ENCODE data around the gene ALKBH4. TPM values are rescaled to one million over a fixed set of nuclear protein-coding genes. Genes with fewer than 3 reads are reported as not detected.
A peak's percentile ranks its signal among the peaks of the same experiment; 100 is the strongest.

ALKBH4 gene
- total RNA-seq, 5 donors from 2014 or later (not counting 1 experiment from before 2014, with no cell fraction given): 5.6 to 13.5 (median 12.2) TPM

DNA sequence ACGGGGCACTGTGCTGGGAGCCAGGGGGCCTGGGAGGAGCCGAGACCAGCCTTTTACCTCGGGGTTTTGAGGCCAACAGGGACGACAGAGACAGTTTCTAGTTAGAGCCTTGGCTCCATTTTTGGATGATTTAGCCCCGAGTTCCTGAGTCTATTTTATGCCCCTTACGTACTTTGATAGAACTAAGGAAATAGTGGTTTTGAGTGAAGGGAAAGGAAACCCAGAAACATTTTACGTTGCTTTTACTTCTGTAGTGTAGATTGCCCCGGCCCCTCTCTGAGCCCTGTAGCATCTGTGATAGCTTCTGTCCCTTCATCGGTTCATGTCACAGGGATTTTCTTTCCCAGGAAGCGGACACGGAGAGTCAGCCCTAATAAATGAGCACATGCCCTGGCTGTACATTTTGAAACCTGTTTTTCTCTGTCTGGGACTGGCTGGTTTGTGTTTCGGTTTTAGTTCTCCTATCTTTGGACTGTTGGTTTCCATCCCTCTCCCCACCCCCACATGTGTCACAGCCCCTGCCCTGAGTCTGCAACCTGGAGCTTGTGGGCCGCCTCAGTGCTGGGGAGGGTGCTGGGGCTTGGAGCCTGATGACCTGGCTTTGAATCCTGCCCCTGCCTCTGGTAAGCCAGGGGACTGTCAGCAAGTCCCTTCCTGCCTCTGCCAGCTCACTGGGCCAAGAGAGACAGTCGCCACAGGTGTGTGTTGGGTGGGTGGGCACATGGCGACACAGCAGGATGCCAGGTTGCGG, 38.2 kb downstream of the ALKBH4 start:
- ChIA-PET CTCF (interaction anchor here (0.6 to 1.8 kb wide), 6 partner anchors 9 to 30 kb away, joined by 3 to 19 read pairs (median 5); partner anchors contain the start of gene PRKRIP1 (in 1 of the 2)), POLR2A (interaction anchor here (0.6 to 2.9 kb wide), 8 partner anchors 9 to 1754 kb away, joined by 3 to 8 read pairs (median 4); partner anchors contain the start of gene PRKRIP1 (in 1 of the 2))
- H3K9me3 Mint-ChIP-seq: no peaks in the 10 kb centered on the region
- Histone ChIP-seq H3K4me3 (ENCODE audit: control insufficient read depth in 1 of 2, extremely low read depth in 1 of 2, low read length in 1 of 2) (peak overlapping the region; percentile 45 to 53), H3K9me3 (no peaks in the 10 kb centered on the region), H3K27me3 (replicated peaks in 1 of 2; ENCODE audit: control insufficient read depth in 2 of 2, extremely low read depth in 1 of 2, insufficient read depth in 2 of 2, low read length in 1 of 2) (no peaks in the 10 kb centered on the region), H3K36me3 (ENCODE audit: control insufficient read depth in 2 of 2, extremely low read depth in 1 of 2, insufficient read depth in 1 of 2, low read length in 1 of 2) (peaks cover 0 to 8% of the 10 kb centered on the region in 2 donors), H3K4me1 (ENCODE audit: control insufficient read depth in 1 of 2, extremely low read depth in 1 of 2, insufficient read depth in 2 of 2, low read length in 2 of 2) (peaks cover 58 to 81% of the 10 kb centered on the region in 2 experiments), H3K27ac (ENCODE audit: low read length) (peak overlapping the region; percentile 99)
- DNase-seq: peak; percentile 36 to 83 (median 56)
- WGBS (ENCODE audit: insufficient coverage): 1% methylated on average over 12 of the region's 16 CpGs
- H3K4me3 Mint-ChIP-seq: peak overlapping the region; percentile 82 to 84 (median 82)
- H3K27me3 Mint-ChIP-seq: no peaks in the 10 kb centered on the region
- peaks cover 10% of the 10 kb centered on the region for H3K36me3 Mint-ChIP-seq
- peak overlapping the region; percentile 100 for H3K27ac Mint-ChIP-seq
- peak; percentile 81 to 86 (median 83) for ATAC-seq (replicated peaks in 1 of 4)
- peaks cover 72 to 82% (median 75%) of the 10 kb centered on the region in 3 donors for H3K4me1 Mint-ChIP-seq

DNA sequence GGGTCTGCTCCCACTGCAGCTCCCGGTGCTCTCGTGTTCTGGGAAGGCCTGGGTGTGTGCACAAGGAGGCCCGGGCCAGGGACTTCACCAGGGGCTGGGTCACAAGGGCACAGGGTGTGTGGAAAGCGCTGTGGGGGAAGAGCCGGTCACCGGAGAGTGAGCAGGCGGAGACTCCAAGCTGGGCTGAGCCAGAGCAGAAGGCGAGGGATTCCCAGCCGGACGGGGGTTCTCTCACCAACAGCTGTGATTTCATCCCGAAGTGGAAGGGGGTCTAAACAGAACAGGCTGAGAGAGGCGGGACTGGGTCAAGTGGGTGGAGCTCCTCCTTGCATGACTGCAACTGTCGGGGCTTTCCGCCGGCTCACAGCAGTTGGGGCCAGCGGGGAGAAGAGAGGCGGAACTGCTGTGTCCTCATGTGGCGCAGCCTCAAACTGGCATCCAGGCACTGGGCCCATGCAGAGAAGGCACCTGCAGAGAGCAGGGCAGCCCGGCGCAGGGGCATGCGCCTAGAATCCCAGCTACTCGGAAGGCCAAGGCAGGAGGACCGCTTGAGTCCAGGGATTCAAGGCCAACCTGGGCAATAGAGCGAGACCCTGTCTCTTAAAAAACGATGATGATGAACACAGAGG, 38.9 kb downstream of the ALKBH4 start:
- Mint-ChIP-seq H3K27ac (peak overlapping the region; percentile 100), H3K9me3 (no peaks in the 10 kb centered on the region), H3K4me1 (peaks cover 73 to 81% (median 74%) of the 10 kb centered on the region in 3 donors), H3K27me3 (no peaks in the 10 kb centered on the region), H3K36me3 (peaks cover 15% of the 10 kb centered on the region), H3K4me3 (peak overlapping the region; percentile 82 to 84 (median 82))
- no peaks in the 10 kb centered on the region for H3K27me3 ChIP-seq (replicated peaks in 1 of 2; ENCODE audit: control insufficient read depth in 2 of 2, extremely low read depth in 1 of 2, insufficient read depth in 2 of 2, low read length in 1 of 2)
- H3K4me1 ChIP-seq (ENCODE audit: control insufficient read depth in 1 of 2, extremely low read depth in 1 of 2, insufficient read depth in 2 of 2, low read length in 2 of 2): peaks cover 53 to 81% of the 10 kb centered on the region in 2 experiments
- no peaks in the 10 kb centered on the region for H3K9me3 ChIP-seq
- ChIA-PET CTCF (interaction anchor here (0.6 to 1.8 kb wide), 7 partner anchors 8 to 30 kb away, joined by 3 to 19 read pairs (median 5); partner anchors contain the start of genes ORAI2 (in 1 of the 2) and PRKRIP1 (in 1 of the 2)), POLR2A (interaction anchor here (0.6 to 2.9 kb wide), 8 partner anchors 8 to 1754 kb away, joined by 3 to 7 read pairs (median 4); partner anchors contain the start of gene PRKRIP1 (in 1 of the 2))
- H3K36me3 ChIP-seq (ENCODE audit: control insufficient read depth in 2 of 2, extremely low read depth in 1 of 2, insufficient read depth in 1 of 2, low read length in 1 of 2): peaks cover 0 to 9% of the 10 kb centered on the region in 2 donors
- H3K27ac ChIP-seq (ENCODE audit: low read length): peak overlapping the region; percentile 99
- DNase-seq (peak; percentile 71 to 93 (median 85)), ATAC-seq (replicated peaks in 1 of 4) (peak; percentile 79 to 86 (median 83))
- WGBS (ENCODE audit: insufficient coverage): 25% methylated on average over 25 of the region's 25 CpGs
- peak overlapping the region; percentile 45 to 53 for H3K4me3 ChIP-seq (ENCODE audit: control insufficient read depth in 1 of 2, extremely low read depth in 1 of 2, low read length in 1 of 2)

DNA sequence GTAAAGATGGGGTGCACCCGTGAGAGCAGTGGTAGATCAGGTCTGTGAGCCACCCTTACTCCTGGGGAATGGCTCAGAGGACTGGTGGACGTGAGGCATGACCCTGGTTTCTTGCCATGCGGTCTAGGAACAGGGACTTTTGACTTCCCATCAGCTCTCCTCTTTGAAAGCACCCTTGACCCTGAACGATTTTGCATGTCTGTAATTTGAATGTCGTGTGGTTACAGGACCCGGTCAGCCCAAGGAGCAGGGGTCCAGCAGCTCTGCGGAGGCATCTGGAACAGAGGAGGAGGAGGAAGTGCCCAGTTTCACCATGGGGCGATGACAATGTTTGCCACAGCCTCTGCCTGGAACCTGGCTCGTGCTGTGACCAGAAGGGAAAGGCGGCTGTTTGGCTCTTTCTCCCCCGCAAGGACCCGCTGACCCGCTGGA, 39.9 kb downstream of the ALKBH4 start:
- ATAC-seq (replicated peaks in 1 of 4): no peak
- H3K27me3 Mint-ChIP-seq: no peaks in the 10 kb centered on the region
- Histone ChIP-seq H3K4me3 (ENCODE audit: control insufficient read depth in 1 of 2, extremely low read depth in 1 of 2, low read length in 1 of 2) (no peak overlapping the region), H3K4me1 (ENCODE audit: control insufficient read depth in 1 of 2, extremely low read depth in 1 of 2, insufficient read depth in 2 of 2, low read length in 2 of 2) (peaks cover 54 to 79% of the 10 kb centered on the region in 2 experiments), H3K9me3 (no peaks in the 10 kb centered on the region), H3K36me3 (ENCODE audit: control insufficient read depth in 2 of 2, extremely low read depth in 1 of 2, insufficient read depth in 1 of 2, low read length in 1 of 2) (peaks cover 0 to 11% of the 10 kb centered on the region in 2 donors), H3K27me3 (replicated peaks in 1 of 2; ENCODE audit: control insufficient read depth in 2 of 2, extremely low read depth in 1 of 2, insufficient read depth in 2 of 2, low read length in 1 of 2) (no peaks in the 10 kb centered on the region), H3K27ac (ENCODE audit: low read length) (peak overlapping the region; percentile 99)
- no peak for DNase-seq
- peak overlapping the region; percentile 100 for H3K27ac Mint-ChIP-seq
- H3K4me1 Mint-ChIP-seq: peaks cover 75 to 81% (median 75%) of the 10 kb centered on the region in 3 donors
- POLR2A ChIA-PET: interaction anchor here in 1 of 2 donors (1.8 kb wide), 1 partner anchor 7 kb away, joined by 7 read pairs; no protein-coding TSS in a partner anchor
- peaks cover 21% of the 10 kb centered on the region for H3K36me3 Mint-ChIP-seq
- no peaks in the 10 kb centered on the region for H3K9me3 Mint-ChIP-seq
- peak overlapping the region; percentile 39 to 84 (median 82) for H3K4me3 Mint-ChIP-seq
- 86% methylated on average over 8 of the region's 13 CpGs for WGBS (ENCODE audit: insufficient coverage)
- CTCF ChIA-PET: interaction anchor here in 1 of 2 donors (1.4 to 1.8 kb wide), 2 partner anchors 9 to 14 kb away, joined by 5 to 19 read pairs; no protein-coding TSS in a partner anchor

DNA sequence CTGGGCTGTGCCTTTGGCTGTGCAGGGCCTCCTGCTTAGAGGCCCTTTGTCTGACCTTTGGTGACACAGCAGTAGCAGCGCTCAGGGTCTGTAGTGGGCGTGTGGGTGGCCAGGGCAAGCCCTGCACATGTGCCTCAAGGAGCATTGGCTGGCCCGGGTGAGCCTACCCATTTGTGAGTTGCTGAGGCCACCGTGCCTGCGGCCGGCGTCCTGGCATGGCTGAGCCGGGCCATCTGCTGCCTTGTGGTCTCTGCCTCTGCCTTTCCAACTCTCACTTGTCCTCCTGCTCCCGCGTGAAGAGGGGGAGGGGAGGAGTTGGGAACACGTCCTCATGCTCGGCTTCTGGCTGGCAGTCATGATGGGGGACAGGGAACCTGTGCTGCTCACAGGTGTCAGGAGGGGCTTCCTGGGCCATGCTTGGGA, 40.5 kb downstream of the ALKBH4 start:
- Mint-ChIP-seq H3K4me1 (peaks cover 71 to 80% (median 75%) of the 10 kb centered on the region in 3 donors), H3K36me3 (peaks cover 26% of the 10 kb centered on the region), H3K4me3 (peak overlapping the region in 2 of 3 donors; percentile 82 to 84), H3K27ac (peak overlapping the region; percentile 100), H3K27me3 (no peaks in the 10 kb centered on the region), H3K9me3 (no peaks in the 10 kb centered on the region)
- Histone ChIP-seq H3K9me3 (no peaks in the 10 kb centered on the region), H3K36me3 (ENCODE audit: control insufficient read depth in 2 of 2, extremely low read depth in 1 of 2, insufficient read depth in 1 of 2, low read length in 1 of 2) (peaks cover 0 to 13% of the 10 kb centered on the region in 2 donors), H3K4me3 (ENCODE audit: control insufficient read depth in 1 of 2, extremely low read depth in 1 of 2, low read length in 1 of 2) (no peak overlapping the region), H3K4me1 (ENCODE audit: control insufficient read depth in 1 of 2, extremely low read depth in 1 of 2, insufficient read depth in 2 of 2, low read length in 2 of 2) (peaks cover 48 to 74% of the 10 kb centered on the region in 2 experiments), H3K27ac (ENCODE audit: low read length) (no peak overlapping the region), H3K27me3 (replicated peaks in 1 of 2; ENCODE audit: control insufficient read depth in 2 of 2, extremely low read depth in 1 of 2, insufficient read depth in 2 of 2, low read length in 1 of 2) (no peaks in the 10 kb centered on the region)
- ChIA-PET CTCF (no interaction called here), POLR2A (no interaction called here)
- 91% methylated on average over 5 of the region's 12 CpGs for WGBS (ENCODE audit: insufficient coverage)
- no peak for ATAC-seq (replicated peaks in 1 of 4)
- no peak for DNase-seq

DNA sequence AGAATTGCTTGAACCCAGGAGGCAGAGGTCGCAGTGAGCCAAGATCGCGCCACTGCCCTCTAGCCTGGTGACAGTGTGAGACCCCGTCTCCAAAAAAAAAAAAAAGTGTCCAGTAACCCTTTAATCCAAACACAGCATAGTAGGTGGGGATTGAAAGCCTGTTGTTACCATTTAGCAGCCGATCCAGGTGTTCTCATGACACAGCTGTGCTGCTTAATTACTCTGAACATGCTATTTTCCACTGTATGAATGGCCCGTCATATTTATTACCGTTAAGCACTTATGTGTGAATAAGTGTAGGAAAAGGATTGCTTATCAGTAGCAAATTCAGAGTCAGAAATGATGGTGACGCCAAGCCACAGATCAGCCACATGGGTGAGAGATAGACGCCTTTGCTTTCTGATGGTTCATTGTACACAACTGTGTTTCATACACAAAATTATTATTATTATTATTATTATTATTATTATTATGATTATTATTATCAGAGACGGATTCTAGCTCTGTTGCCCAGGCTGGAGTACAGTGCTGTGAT, 42.9 kb downstream of the ALKBH4 start:
- H3K9me3 Mint-ChIP-seq: no peaks in the 10 kb centered on the region
- Histone ChIP-seq H3K27ac (ENCODE audit: low read length) (no peak overlapping the region), H3K4me1 (ENCODE audit: control insufficient read depth in 1 of 2, extremely low read depth in 1 of 2, insufficient read depth in 2 of 2, low read length in 2 of 2) (peaks cover 37 to 74% of the 10 kb centered on the region in 2 experiments), H3K4me3 (ENCODE audit: control insufficient read depth in 1 of 2, extremely low read depth in 1 of 2, low read length in 1 of 2) (no peak overlapping the region), H3K9me3 (no peaks in the 10 kb centered on the region), H3K27me3 (replicated peaks in 1 of 2; ENCODE audit: control insufficient read depth in 2 of 2, extremely low read depth in 1 of 2, insufficient read depth in 2 of 2, low read length in 1 of 2) (no peaks in the 10 kb centered on the region), H3K36me3 (ENCODE audit: control insufficient read depth in 2 of 2, extremely low read depth in 1 of 2, insufficient read depth in 1 of 2, low read length in 1 of 2) (peaks cover 0 to 22% of the 10 kb centered on the region in 2 donors)
- ChIA-PET CTCF (no interaction called here), POLR2A (no interaction called here)
- WGBS (ENCODE audit: insufficient coverage): 80% methylated on average over 3 of the region's 10 CpGs
- ATAC-seq (replicated peaks in 1 of 4): no peak
- H3K4me3 Mint-ChIP-seq: no peak overlapping the region
- H3K27me3 Mint-ChIP-seq: no peaks in the 10 kb centered on the region
- DNase-seq: no peak
- H3K27ac Mint-ChIP-seq: peak overlapping the region; percentile 36 to 92
- peaks cover 74 to 80% (median 75%) of the 10 kb centered on the region in 3 donors for H3K4me1 Mint-ChIP-seq
- H3K36me3 Mint-ChIP-seq: peaks cover 33% of the 10 kb centered on the region
